H1 (cell line): ENCODE measurements around the gene SLC16A5. TPM values are rescaled to one million over a fixed set of nuclear protein-coding genes. Genes with fewer than 3 reads are reported as not detected.
A peak's percentile ranks its signal among the peaks of the same experiment; 100 is the strongest.

ENCODE experiments used
- CTCF ChIA-PET: fragments of 300-600 bp; sonication (Branson Sonifier 250); formaldehyde crosslinking; loops from one replicate; lab custom pipeline; 2021; ENCODE audit not compliant: partially characterized antibody; lab: Charles Lee
- POLR2A ChIA-PET: fragments of 300-600 bp; sonication (Branson Sonifier 250); formaldehyde crosslinking; loops from one replicate; lab custom pipeline; 2021; ENCODE audit warnings: inconsistent platforms; ENCODE audit not compliant: partially characterized antibody; lab: Charles Lee
- DNase-seq, 2 experiments: peaks; one replicate each; pipeline versions ENCODE4 v3.0.0 to v3.0.0-alpha.2; 2010 to 2022; ENCODE audit warnings: low spot score in 2 of 2, low read depth in 1 of 2, mixed read lengths in 1 of 2
- FAIRE-seq: peaks from 2 replicates; lab custom pipeline; 2011; peaks lifted over from hg19 to GRCh38; lab: Jason Lieb, UNC
- H2AFZ ChIP-seq: 2 replicates; pipeline ENCODE4 v1.8.1; 2012; ENCODE audit warnings: low read length, inconsistent platforms
- H2AK5ac ChIP-seq: 2 replicates; pipeline ENCODE4 v1.6.1; 2013; ENCODE audit warnings: low read depth, low read length
- H2BK120ac ChIP-seq: replicated peaks from 2 replicates; pipeline ENCODE3; 2013; ENCODE audit warnings: low read depth, low read length, inconsistent platforms
- H2BK12ac ChIP-seq: 2 replicates; pipeline ENCODE4 v1.6.1; 2013; ENCODE audit warnings: low read depth, low read length
- H2BK15ac ChIP-seq: 2 replicates; pipeline ENCODE4 v1.6.1; 2013; ENCODE audit warnings: low read length
- H2BK20ac ChIP-seq: 2 replicates; pipeline ENCODE4 v1.6.1; 2013; ENCODE audit warnings: low read length
- H2BK5ac ChIP-seq: 2 replicates; pipeline ENCODE4 v1.6.1; 2013; ENCODE audit warnings: low read depth, low read length
- H3K14ac ChIP-seq: 2 replicates; pipeline ENCODE4 v1.6.1; 2013; ENCODE audit warnings: inconsistent platforms; ENCODE audit not compliant: insufficient read length
- H3K18ac ChIP-seq: 2 replicates; pipeline ENCODE4 v1.6.1; 2013; ENCODE audit warnings: low read length; ENCODE audit errors: extremely low read depth
- H3K23ac ChIP-seq: 2 replicates; pipeline ENCODE4 v1.6.1; 2013; ENCODE audit warnings: inconsistent platforms; ENCODE audit not compliant: insufficient read length
- H3K23me2 ChIP-seq: 2 replicates; pipeline ENCODE4 v1.6.1; 2013; ENCODE audit warnings: low read depth, low read length
- H3K27ac ChIP-seq: 2 replicates; pipeline ENCODE4 v1.6.1; 2011; ENCODE audit warnings: low read depth, low read length, inconsistent platforms
- H3K27me3 ChIP-seq, 4 experiments: replicated peaks in 1 of 4; 1 replicate in 1 of 4; 2 replicates in 3 of 4; pipeline versions ENCODE4 v1.6.1 to v1.8.1; 2011 to 2013; ENCODE audit warnings: low read length in 3 of 4, mild to moderate bottlenecking in 3 of 4, inconsistent platforms in 2 of 4, mixed read lengths in 2 of 4, moderate library complexity in 1 of 4; ENCODE audit not compliant: control insufficient read depth in 3 of 4, insufficient read depth in 3 of 4; ENCODE audit errors: extremely low read depth in 1 of 4
- H3K36me3 ChIP-seq, 4 experiments: 2 replicates each; pipeline versions ENCODE4 v1.6.1 to v1.8.1; 2011 to 2013; ENCODE audit warnings: mild to moderate bottlenecking in 4 of 4, low read length in 3 of 4, moderate library complexity in 2 of 4, control low read depth in 1 of 4, inconsistent platforms in 1 of 4; ENCODE audit not compliant: insufficient read depth in 4 of 4, control insufficient read depth in 2 of 4
- H3K4ac ChIP-seq: replicated peaks from 2 replicates; pipeline ENCODE3; 2013; ENCODE audit warnings: low read length, low read depth, mixed read lengths, inconsistent platforms; ENCODE audit not compliant: insufficient read length
- H3K4me1 ChIP-seq, 4 experiments: replicated peaks in 1 of 4; 1 replicate in 1 of 4; 2 replicates in 3 of 4; pipeline versions ENCODE4 v1.6.1 to v1.8.1; 2011 to 2013; ENCODE audit warnings: low read length in 3 of 4, inconsistent platforms in 2 of 4, mixed read lengths in 1 of 4; ENCODE audit not compliant: insufficient read depth in 4 of 4, control insufficient read depth in 3 of 4
- H3K4me2 ChIP-seq, 2 experiments: 2 replicates each; pipeline versions ENCODE4 v1.6.1 to v1.8.1; 2011 to 2013; ENCODE audit warnings: low read depth in 2 of 2, low read length in 2 of 2, control low read depth in 1 of 2, inconsistent platforms in 1 of 2, mild to moderate bottlenecking in 1 of 2; ENCODE audit not compliant: insufficient read depth in 1 of 2
- H3K4me3 ChIP-seq, 4 experiments: fragments of 200-600, 300-600 bp in 1 of 4; sonication (generic), shearing (Covaris generic), sonication (Bioruptor Twin) in 1 of 4; 2 replicates each; pipeline versions ENCODE4 v1.5.1 to v1.8.1; 2011 to 2016; ENCODE audit warnings: low read length in 4 of 4, low read depth in 3 of 4, control low read depth in 2 of 4, inconsistent platforms in 2 of 4, mild to moderate bottlenecking in 2 of 4, mixed read lengths in 1 of 4, moderate library complexity in 1 of 4; ENCODE audit not compliant: insufficient read depth in 2 of 4; ENCODE audit errors: extremely low read depth in 1 of 4
- H3K56ac ChIP-seq: replicated peaks from 2 replicates; pipeline ENCODE3; 2013; ENCODE audit warnings: low read depth, mild to moderate bottlenecking, mixed read lengths, low read length, inconsistent platforms; ENCODE audit not compliant: insufficient read length
- H3K79me1 ChIP-seq: 2 replicates; pipeline ENCODE4 v1.6.1; 2013; ENCODE audit warnings: low read depth, low read length, control low read depth
- H3K79me2 ChIP-seq, 2 experiments: 2 replicates each; pipeline versions ENCODE4 v1.6.1 to v1.8.1; 2012 to 2013; ENCODE audit warnings: low read length in 2 of 2, mild to moderate bottlenecking in 2 of 2, inconsistent platforms in 1 of 2; ENCODE audit not compliant: insufficient read depth in 2 of 2, control insufficient read depth in 1 of 2
- H3K9ac ChIP-seq, 4 experiments: replicated peaks in 1 of 4; 1 replicate in 1 of 4; 2 replicates in 3 of 4; pipeline versions ENCODE4 v1.6.1 to v1.8.1; 2011 to 2013; ENCODE audit warnings: low read depth in 3 of 4, low read length in 3 of 4, control low read depth in 2 of 4, mild to moderate bottlenecking in 2 of 4, moderate library complexity in 2 of 4, inconsistent platforms in 1 of 4; ENCODE audit errors: extremely low read depth in 1 of 4
- H3K9me3 ChIP-seq, 2 experiments: 2 replicates each; pipeline versions ENCODE4 v1.6.1 to v1.8.1; 2012 to 2013; ENCODE audit warnings: mild to moderate bottlenecking in 2 of 2, moderate library complexity in 2 of 2, control low read depth in 1 of 2, inconsistent platforms in 1 of 2, low read depth in 1 of 2, low read length in 1 of 2, mixed read lengths in 1 of 2; ENCODE audit not compliant: insufficient read depth in 2 of 2
- H4K20me1 ChIP-seq, 2 experiments: replicated peaks in 1 of 2; 2 replicates each; pipeline versions ENCODE3 to v1.8.1; 2011 to 2013; ENCODE audit warnings: inconsistent platforms in 2 of 2, low read length in 2 of 2, mild to moderate bottlenecking in 1 of 2; ENCODE audit not compliant: insufficient read depth in 2 of 2, control insufficient read depth in 1 of 2
- H4K5ac ChIP-seq: 2 replicates; pipeline ENCODE4 v1.6.1; 2013; ENCODE audit warnings: low read length, low read depth, mixed read lengths, inconsistent platforms; ENCODE audit not compliant: insufficient read length
- H4K8ac ChIP-seq: 2 replicates; pipeline ENCODE4 v1.8.0; 2013; ENCODE audit warnings: mild to moderate bottlenecking, moderate library complexity, low read length, inconsistent platforms; ENCODE audit not compliant: insufficient read depth; ENCODE audit errors: extremely low read depth
- H4K91ac ChIP-seq: replicated peaks from 2 replicates; pipeline ENCODE3; 2013; ENCODE audit warnings: low read length, mixed read lengths, inconsistent platforms; ENCODE audit not compliant: insufficient read length
- EP300 ChIP-seq, 2 experiments: IDR thresholded peaks; 1 replicate in 1 of 2; 2 replicates in 1 of 2; pipeline ENCODE4 v1.6.1; 2011 to 2012; ENCODE audit warnings: low read depth in 2 of 2, low read length in 2 of 2, mild to moderate bottlenecking in 2 of 2, borderline replicate concordance in 1 of 2, inconsistent platforms in 1 of 2, moderate library complexity in 1 of 2
- TCF12 ChIP-seq: IDR thresholded peaks from 2 replicates; pipeline ENCODE4 v1.6.1; 2011; ENCODE audit warnings: low read depth, mild to moderate bottlenecking, low read length
- WGBS, 2 experiments: shearing (Covaris generic) in 1 of 2; methylation state at CpG; one replicate each; pipeline versions ENCODE4 v1.1.6 to v1.1.7; 2013 to 2015; ENCODE audit warnings: low lambda C conversion rate in 2 of 2, mixed read lengths in 2 of 2, inconsistent platforms in 1 of 2, low coverage in 1 of 2, missing lambda C conversion rate in 1 of 2; ENCODE audit not compliant: insufficient replicate concordance in 2 of 2, insufficient coverage in 1 of 2, insufficient read length in 1 of 2; ENCODE audit errors: extremely low coverage in 1 of 2, missing lambda C conversion rate in 1 of 2; 5-methylcytosine and 5-hydroxymethylcytosine counted together
- polyA plus RNA-seq, 7 experiments: library from polyadenylated mRNA; depleted of rRNA in 3 of 7; stranded (reverse) in 5 of 7; unstranded in 2 of 7; fragments of >200 nt in 5 of 7; fragments of 200-250 nt in 2 of 7; gene quantifications; 1 replicate in 5 of 7; 2 replicates in 1 of 7; 4 replicates in 1 of 7; pipeline versions ENCODE4 v1.2.1 to v1.2.3, GENCODE V29; 2011 to 2013; ENCODE audit warnings: missing spikeins in 2 of 7, mixed read lengths in 2 of 7
- total RNA-seq: library from RNA; stranded (reverse); fragmentation: NEBNext Ultra II Directional; extraction: Animal tissue kit (Norgen Biotek cat#: 25700); gene quantifications from 2 replicates; pipeline ENCODE4 v1.2.1, GENCODE V29; 2021

The SLC16A5 gene
- total and polyA plus RNA-seq, 2 of the 8 experiments (the other 6 are each of a cell fraction or from before 2014, with no cell fraction given), result 17.1 to 34.7 TPM

DNA sequence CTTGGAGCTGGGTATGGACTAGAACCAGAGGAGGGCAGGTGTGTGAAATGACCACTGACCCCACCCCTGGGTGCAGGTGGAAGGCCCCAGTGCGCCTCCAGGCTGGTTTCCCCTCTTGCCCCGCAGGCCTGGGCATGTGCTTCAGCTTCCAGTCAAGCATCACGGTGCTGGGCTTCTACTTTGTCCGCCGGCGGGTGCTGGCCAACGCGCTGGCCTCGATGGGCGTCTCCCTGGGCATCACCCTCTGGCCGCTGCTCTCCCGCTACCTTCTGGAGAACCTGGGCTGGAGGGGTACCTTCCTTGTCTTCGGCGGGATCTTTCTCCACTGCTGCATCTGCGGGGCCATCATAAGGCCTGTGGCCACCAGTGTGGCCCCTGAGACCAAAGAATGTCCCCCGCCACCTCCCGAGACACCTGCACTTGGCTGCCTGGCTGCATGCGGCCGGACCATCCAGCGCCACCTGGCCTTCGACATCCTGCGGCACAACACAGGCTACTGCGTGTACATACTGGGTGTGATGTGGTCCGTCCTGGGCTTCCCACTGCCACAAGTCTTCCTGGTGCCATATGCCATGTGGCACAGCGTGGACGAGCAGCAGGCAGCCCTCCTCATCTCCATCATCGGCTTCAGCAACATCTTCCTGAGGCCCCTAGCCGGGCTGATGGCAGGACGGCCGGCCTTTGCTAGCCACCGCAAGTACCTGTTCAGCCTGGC, 12.3 kb downstream of the SLC16A5 start:
- Histone ChIP-seq H3K56ac (no peak overlapping the region), H3K27ac (no peak overlapping the region), H3K23me2 (no peaks in the 10 kb centered on the region), H3K9me3 (peaks cover 0 to 3% of the 10 kb centered on the region in 2 experiments; a peak in 2 of 4 replicates), H3K4ac (no peak overlapping the region), H2AK5ac (no peak overlapping the region), H4K8ac (peak overlapping the region; percentile 68; the same call in 1 of the 2 replicates), H3K4me2 (no peak overlapping the region), H3K79me2 (no peaks in the 10 kb centered on the region), H2BK20ac (no peak overlapping the region), H3K23ac (no peak overlapping the region), H2BK5ac (no peak overlapping the region), H3K36me3 (peaks cover 0 to 9% (median 4%) of the 10 kb centered on the region in 4 experiments; a peak in 5 of 8 replicates), H3K14ac (no peak overlapping the region), H2BK120ac (no peak overlapping the region), H4K5ac (no peak overlapping the region), H3K4me3 (no peak overlapping the region), H2BK12ac (no peak overlapping the region), H3K9ac (no peak overlapping the region), H3K27me3 (no peaks in the 10 kb centered on the region), H2AFZ (no peak overlapping the region), H3K79me1 (no peaks in the 10 kb centered on the region; the same call in 1 of the 2 replicates), H4K91ac (no peak overlapping the region), H3K4me1 (peaks cover 0 to 3% (median 0%) of the 10 kb centered on the region in 4 experiments; a peak in 3 of 7 replicates), H4K20me1 (no peaks in the 10 kb centered on the region), H3K18ac (no peak overlapping the region), H2BK15ac (no peak overlapping the region)
- ChIA-PET CTCF (interaction anchor here (1.3 to 1.5 kb wide), 3 partner anchors 14 to 141 kb away, joined by 3 to 9 read pairs (median 4); no protein-coding TSS in a partner anchor), POLR2A (interaction anchor here (1.5 to 8.7 kb wide), 2 partner anchors 12 to 33 kb away, joined by 3 to 32 read pairs; partner anchors contain the start of gene SLC16A5)
- no peak for FAIRE-seq
- no peak for TF ChIP-seq TCF12
- TF ChIP-seq EP300 (IDR thresholded peaks at IDR 0.05; ENCODE audit: borderline replicate concordance in 1 of 2, low read depth in 2 of 2, low read length in 2 of 2), result no peak
- WGBS, 2 experiments, result 94% methylated on average over 30 of the region's 31 CpGs; no CpG with 5 or more reads in 1 of the 2 experiments
- no peak for DNase-seq
